HCT116 (cell line): ENCODE measurements around the gene LIMA1. TPM values are rescaled to one million over a fixed set of nuclear protein-coding genes. Genes with fewer than 3 reads are reported as not detected.

ENCODE experiments used
- ATAC-seq: fragments of 200-7000 bp; cut with Tn5 transposase; 2 replicates; pipeline ENCODE4 v1.9.1; 2020; ENCODE audit warnings: mild to moderate bottlenecking, moderate library complexity
- BruUV-seq: library from RNA; stranded (reverse); fragments of 400-500 nt; replicated peaks from 2 replicates; lab custom pipeline; 2021; lab: Mats Ljungman, UMichigan
- CTCF ChIA-PET: fragments of 300-600 bp; sonication (Branson Sonifier 250); formaldehyde crosslinking; loops from one replicate; lab custom pipeline; 2021; ENCODE audit warnings: antibody characterized with exemption; lab: Charles Lee
- POLR2A ChIA-PET: fragments of 300-600, 350-600 bp; sonication (Branson Sonifier 250); formaldehyde crosslinking; loops from one replicate; lab custom pipeline; 2021; ENCODE audit warnings: antibody characterized with exemption; lab: Charles Lee
- RAD21 ChIA-PET, 2 experiments: fragments of 300-600 bp; sonication (Branson Sonifier 250); formaldehyde crosslinking; loops; one replicate each; lab custom pipeline; 2023; ENCODE audit warnings: low total read pairs in 2 of 2; ENCODE audit not compliant: uncharacterized antibody in 2 of 2, unreplicated experiment in 2 of 2, low non-redundant PET in 1 of 2; lab: Charles Lee
- DNase-seq: peaks from one replicate; pipeline ENCODE4 v3.0.0-alpha.2; 2010; ENCODE audit warnings: low read depth, low spot score
- H2AFZ ChIP-seq: fragments of 200-600 bp; shearing (Covaris generic), sonication (generic); 2 replicates; pipeline ENCODE4 v1.6.1; 2017; ENCODE audit warnings: low read depth, mixed run types, mixed read lengths, antibody characterized with exemption, low read length; ENCODE audit not compliant: poor library complexity, severe bottlenecking
- H3K27ac ChIP-seq: 2 replicates; pipeline ENCODE4 v1.5.1; 2012; ENCODE audit warnings: low read depth, low read length
- H3K27me3 ChIP-seq: fragments of 200-600 bp; sonication (generic); 2 replicates; pipeline ENCODE4 v1.6.1; 2016; ENCODE audit warnings: mixed run types, low read length, mixed read lengths; ENCODE audit not compliant: insufficient read depth
- H3K36me3 ChIP-seq, 2 experiments: fragments of 200-500 bp in 1 of 2; fragments of 200-600 bp in 1 of 2; sonication (Bioruptor generic) in 1 of 2; sonication (generic) in 1 of 2; 2 replicates each; pipeline versions ENCODE4 v1.5.1 to v1.6.1; 2014 to 2016; ENCODE audit warnings: low read length in 2 of 2, inconsistent platforms in 1 of 2, mixed read lengths in 1 of 2, mixed run types in 1 of 2; ENCODE audit not compliant: insufficient read depth in 2 of 2, control insufficient read depth in 1 of 2
- H3K4me1 ChIP-seq, 2 experiments: fragments of 200-600 bp in 1 of 2; sonication (generic) in 1 of 2; 2 replicates each; pipeline versions ENCODE4 v1.5.1 to v1.6.1; 2012 to 2017; ENCODE audit warnings: low read length in 2 of 2, inconsistent platforms in 1 of 2, mild to moderate bottlenecking in 1 of 2, mixed read lengths in 1 of 2, mixed run types in 1 of 2, moderate library complexity in 1 of 2; ENCODE audit not compliant: insufficient read depth in 2 of 2, control insufficient read depth in 1 of 2
- H3K4me2 ChIP-seq: fragments of 200-600 bp; sonication (generic); 2 replicates; pipeline ENCODE4 v1.6.1; 2017; ENCODE audit warnings: mixed run types, low read length, mixed read lengths
- H3K4me3 ChIP-seq, 2 experiments: fragments of 200-600 bp in 1 of 2; sonication (generic) in 1 of 2; replicated peaks in 1 of 2; 2 replicates each; pipeline ENCODE4 v1.5.1; 2011 to 2016; ENCODE audit warnings: low read length in 2 of 2, control low read depth in 1 of 2, low read depth in 1 of 2, mild to moderate bottlenecking in 1 of 2, mixed read lengths in 1 of 2, mixed run types in 1 of 2
- H3K79me2 ChIP-seq: fragments of 200-600 bp; sonication (generic); 2 replicates; pipeline ENCODE4 v1.6.1; 2017; ENCODE audit warnings: mild to moderate bottlenecking, mixed run types, low read length, moderate library complexity, mixed read lengths; ENCODE audit not compliant: insufficient read depth
- H3K9ac ChIP-seq: fragments of 200-600 bp; sonication (generic); 2 replicates; pipeline ENCODE4 v1.6.1; 2016; ENCODE audit warnings: low read length, mixed read lengths
- H3K9me2 ChIP-seq: fragments of 200-600 bp; sonication (generic), shearing (Covaris generic); 2 replicates; pipeline ENCODE4 v1.6.1; 2017; ENCODE audit warnings: mixed run types, mild to moderate bottlenecking, moderate library complexity; ENCODE audit not compliant: insufficient read depth
- H3K9me3 ChIP-seq, 2 experiments: fragments of 200-500 bp in 1 of 2; fragments of 200-600 bp in 1 of 2; sonication (Bioruptor generic) in 1 of 2; sonication (generic) in 1 of 2; 2 replicates each; pipeline ENCODE4 v1.6.1; 2014 to 2017; ENCODE audit warnings: low read length in 2 of 2, mixed read lengths in 2 of 2, inconsistent platforms in 1 of 2, low read depth in 1 of 2, mild to moderate bottlenecking in 1 of 2, mixed run types in 1 of 2, moderate library complexity in 1 of 2; ENCODE audit not compliant: control insufficient read depth in 1 of 2, insufficient read depth in 1 of 2
- H4K20me1 ChIP-seq: fragments of 200-600 bp; sonication (generic), shearing (Covaris generic); 2 replicates; pipeline ENCODE4 v1.6.1; 2017; ENCODE audit warnings: mixed run types, mild to moderate bottlenecking, moderate library complexity; ENCODE audit not compliant: insufficient read depth
- ATF3 ChIP-seq: IDR thresholded peaks from 2 replicates; pipeline ENCODE4 v1.6.1; 2012
- CEBPB ChIP-seq: IDR thresholded peaks from 2 replicates; pipeline ENCODE4 v1.6.1; 2012; ENCODE audit warnings: low read depth
- EGR1 ChIP-seq: IDR thresholded peaks from 2 replicates; pipeline ENCODE4 v1.6.1; 2012; ENCODE audit warnings: low read depth
- EZH2 ChIP-seq: fragments of 200-600 bp; sonication (generic); IDR thresholded peaks from 2 replicates; pipeline ENCODE4 v1.6.1; 2017; ENCODE audit warnings: antibody characterized with exemption, mixed run types
- EZH2phosphoT487 ChIP-seq: fragments of 200-600 bp; IDR thresholded peaks from 2 replicates; pipeline ENCODE4 v1.6.1; 2018; ENCODE audit warnings: antibody characterized with exemption, borderline replicate concordance
- POLR2A ChIP-seq: IDR thresholded peaks from 2 replicates; pipeline ENCODE4 v1.7.0; 2011; ENCODE audit warnings: borderline replicate concordance; ENCODE audit not compliant: insufficient read depth, insufficient read length; ENCODE audit errors: extremely low read depth
- POLR2AphosphoS5 ChIP-seq: IDR thresholded peaks from 2 replicates; pipeline ENCODE4 v1.6.1; 2011; ENCODE audit warnings: mild to moderate bottlenecking, low read depth, low read length, moderate library complexity
- RAD21 ChIP-seq: IDR thresholded peaks from 2 replicates; pipeline ENCODE4 v1.6.1; 2012; ENCODE audit warnings: low read depth, mild to moderate bottlenecking
- TCF7L2 ChIP-seq: IDR thresholded peaks from 2 replicates; pipeline ENCODE4 v1.7.0; 2011; ENCODE audit warnings: borderline replicate concordance, inconsistent platforms; ENCODE audit not compliant: insufficient read depth, insufficient read length; ENCODE audit errors: extremely low read depth
- YY1 ChIP-seq: IDR thresholded peaks from 2 replicates; pipeline ENCODE4 v1.6.1; 2011; ENCODE audit warnings: low read length, low read depth, moderate library complexity, mild to moderate bottlenecking; ENCODE audit not compliant: insufficient replicate concordance; ENCODE audit errors: extremely low read depth
- ZBTB33 ChIP-seq: IDR thresholded peaks from 2 replicates; pipeline ENCODE4 v1.6.1; 2011; ENCODE audit warnings: mild to moderate bottlenecking, low read length, moderate library complexity; ENCODE audit not compliant: insufficient replicate concordance; ENCODE audit errors: extremely low read depth
- ZFX ChIP-seq: fragments of 450-650 bp; IDR thresholded peaks from 2 replicates; pipeline ENCODE4 v1.6.1; 2017
- ZNF274 ChIP-seq: fragments of 200-500 bp; sonication (Bioruptor generic); IDR thresholded peaks from 2 replicates; pipeline ENCODE4 v1.6.1; 2014; ENCODE audit warnings: mild to moderate bottlenecking, low read depth, low read length, inconsistent platforms
- intact Hi-C: fragments of 100-400 bp; cut with micrococcal nuclease; formaldehyde crosslinking; loops from 2 replicates; pipeline ENCODE4 v1.10.0; 2022
- total RNA-seq: library from RNA; stranded (reverse); gene quantifications from one replicate; pipeline ENCODE4 v1.2.1, GENCODE V29; 2021; ENCODE audit not compliant: unreplicated experiment

LIMA1 gene
- total RNA-seq, 1 experiment from 2014 or later: 79.6 TPM

GRCh38 chr12:50239355-50239891 is 43.9 kb downstream of the LIMA1 start:
- TF ChIP-seq ZNF274 (no peak), CEBPB (no peak), YY1 (no peak), ZBTB33 (no peak), POLR2A (no peak), TCF7L2 (no peak), ZFX (no peak), EZH2phosphoT487 (no peak), ATF3 (no peak), EGR1 (no peak), EZH2 (no peak), POLR2AphosphoS5 (no peak), RAD21 (no peak)
- Histone ChIP-seq H3K9ac (no peak overlapping the region), H4K20me1 (no peaks in the 10 kb centered on the region), H2AFZ (no peak overlapping the region), H3K4me1 (peaks cover 36 to 46% of the 10 kb centered on the region in 2 experiments), H3K36me3 (no peaks in the 10 kb centered on the region), H3K4me3 (no peak overlapping the region), H3K9me2 (no peaks in the 10 kb centered on the region), H3K27ac (no peak overlapping the region), H3K79me2 (no peaks in the 10 kb centered on the region), H3K27me3 (no peaks in the 10 kb centered on the region), H3K4me2 (no peak overlapping the region), H3K9me3 (no peaks in the 10 kb centered on the region)
- BruUV-seq: no TSS peak
- RAD21 ChIA-PET: no interaction called here
- ATAC-seq (no peak), DNase-seq (no peak)
- intact Hi-C loops: no loop called here
- CTCF ChIA-PET: no interaction called here
- POLR2A ChIA-PET: interaction anchor here (1.4 kb wide), 1 partner anchor 10 kb away, joined by 3 read pairs; no protein-coding TSS in a partner anchor
